Measurements from ENCODE around the gene AGTPBP1. TPM values are rescaled to one million over a fixed set of nuclear protein-coding genes. Genes with fewer than 3 reads are reported as not detected.
A peak's percentile ranks its signal among the peaks of the same experiment; 100 is the strongest.
"Not testable (repeated sequence)": the region's sequence is repeated elsewhere in the genome, so short reads cannot be mapped to it uniquely, and the experiment has no call there.

AGTPBP1 gene
- total RNA-seq, 1 experiment from 2014 or later, result 54.7 TPM

GRCh38 chr9:85741875-85742596 is at the start of gene AGTPBP1 (continued):
- TF ChIP-seq, protein P1, sequence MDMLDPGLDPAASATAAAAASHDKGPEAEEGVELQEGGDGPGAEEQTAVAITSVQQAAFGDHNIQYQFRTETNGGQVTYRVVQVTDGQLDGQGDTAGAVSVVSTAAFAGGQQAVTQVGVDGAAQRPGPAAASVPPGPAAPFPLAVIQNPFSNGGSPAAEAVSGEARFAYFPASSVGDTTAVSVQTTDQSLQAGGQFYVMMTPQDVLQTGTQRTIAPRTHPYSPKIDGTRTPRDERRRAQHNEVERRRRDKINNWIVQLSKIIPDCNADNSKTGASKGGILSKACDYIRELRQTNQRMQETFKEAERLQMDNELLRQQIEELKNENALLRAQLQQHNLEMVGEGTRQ (CRISPR knock-in tag; IDR thresholded peaks at IDR 0.05), result peak; percentile 83
- TF ChIP-seq, protein P2, sequence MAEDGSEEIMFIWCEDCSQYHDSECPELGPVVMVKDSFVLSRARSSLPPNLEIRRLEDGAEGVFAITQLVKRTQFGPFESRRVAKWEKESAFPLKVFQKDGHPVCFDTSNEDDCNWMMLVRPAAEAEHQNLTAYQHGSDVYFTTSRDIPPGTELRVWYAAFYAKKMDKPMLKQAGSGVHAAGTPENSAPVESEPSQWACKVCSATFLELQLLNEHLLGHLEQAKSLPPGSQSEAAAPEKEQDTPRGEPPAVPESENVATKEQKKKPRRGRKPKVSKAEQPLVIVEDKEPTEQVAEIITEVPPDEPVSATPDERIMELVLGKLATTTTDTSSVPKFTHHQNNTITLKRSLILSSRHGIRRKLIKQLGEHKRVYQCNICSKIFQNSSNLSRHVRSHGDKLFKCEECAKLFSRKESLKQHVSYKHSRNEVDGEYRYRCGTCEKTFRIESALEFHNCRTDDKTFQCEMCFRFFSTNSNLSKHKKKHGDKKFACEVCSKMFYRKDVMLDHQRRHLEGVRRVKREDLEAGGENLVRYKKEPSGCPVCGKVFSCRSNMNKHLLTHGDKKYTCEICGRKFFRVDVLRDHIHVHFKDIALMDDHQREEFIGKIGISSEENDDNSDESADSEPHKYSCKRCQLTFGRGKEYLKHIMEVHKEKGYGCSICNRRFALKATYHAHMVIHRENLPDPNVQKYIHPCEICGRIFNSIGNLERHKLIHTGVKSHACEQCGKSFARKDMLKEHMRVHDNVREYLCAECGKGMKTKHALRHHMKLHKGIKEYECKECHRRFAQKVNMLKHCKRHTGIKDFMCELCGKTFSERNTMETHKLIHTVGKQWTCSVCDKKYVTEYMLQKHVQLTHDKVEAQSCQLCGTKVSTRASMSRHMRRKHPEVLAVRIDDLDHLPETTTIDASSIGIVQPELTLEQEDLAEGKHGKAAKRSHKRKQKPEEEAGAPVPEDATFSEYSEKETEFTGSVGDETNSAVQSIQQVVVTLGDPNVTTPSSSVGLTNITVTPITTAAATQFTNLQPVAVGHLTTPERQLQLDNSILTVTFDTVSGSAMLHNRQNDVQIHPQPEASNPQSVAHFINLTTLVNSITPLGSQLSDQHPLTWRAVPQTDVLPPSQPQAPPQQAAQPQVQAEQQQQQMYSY (CRISPR knock-in tag; IDR thresholded peaks at IDR 0.05), result no peak
- TF ChIP-seq ESRRA (CRISPR knock-in tag; IDR thresholded peaks at IDR 0.05; ENCODE audit: borderline replicate concordance), result peak; percentile 59; the same call in 1 of the 2 replicates

DNA sequence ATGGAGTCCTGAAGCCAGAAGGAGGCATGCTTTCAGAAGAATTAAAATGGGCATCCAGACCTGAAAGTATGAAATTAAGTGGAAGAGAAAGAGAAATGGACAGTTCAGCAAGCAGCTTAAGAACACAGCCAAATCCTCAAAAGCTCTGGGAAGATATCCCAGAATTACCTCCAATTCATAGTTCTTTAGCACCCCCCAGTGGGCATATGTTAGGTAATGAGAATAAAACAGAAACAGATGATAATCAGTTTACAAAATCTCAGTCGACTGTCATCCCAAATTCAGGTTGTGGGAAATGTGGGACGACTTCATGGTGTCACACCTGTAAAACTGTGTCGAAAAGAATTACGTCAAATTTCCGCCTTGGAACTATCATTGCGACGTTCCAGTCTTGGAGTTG is 44.4 kb upstream of the AGTPBP1 start:
- H3K4me3 Mint-ChIP-seq; H3K4me1 Mint-ChIP-seq; POLR2A ChIA-PET; H3K27ac Mint-ChIP-seq; H3K27me3 Mint-ChIP-seq (ENCODE audit: low read depth); H3K36me3 Mint-ChIP-seq; H3K9me3 Mint-ChIP-seq; DNase-seq (ENCODE audit: low spot score): not testable (repeated sequence)
- ATAC-seq, result peak; percentile 58
- CTCF ChIA-PET, result interaction anchor here (1.5 kb wide), 1 partner anchor 88 kb away, joined by 6 read pairs; no protein-coding TSS in a partner anchor

DNA sequence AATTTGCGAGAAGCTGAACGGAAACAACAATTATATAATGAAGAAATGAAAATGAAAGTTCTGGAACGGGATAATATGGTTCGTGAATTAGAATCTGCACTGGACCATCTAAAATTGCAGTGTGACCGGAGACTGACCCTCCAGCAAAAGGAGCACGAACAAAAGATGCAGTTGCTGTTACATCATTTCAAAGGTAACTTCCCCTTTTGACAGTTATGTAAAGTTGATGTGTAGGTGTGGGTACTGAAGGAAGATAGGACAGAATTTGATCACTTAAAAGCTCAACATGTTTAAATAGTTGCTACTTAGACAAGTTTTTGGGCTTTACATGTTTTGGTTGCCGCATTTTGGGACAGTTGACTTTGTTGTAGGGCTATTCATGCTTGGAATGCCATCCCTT is 32.1 kb upstream of the AGTPBP1 start:
- H3K27ac Mint-ChIP-seq; H3K4me1 Mint-ChIP-seq; H3K27me3 Mint-ChIP-seq (ENCODE audit: low read depth); POLR2A ChIA-PET; H3K9me3 Mint-ChIP-seq; H3K36me3 Mint-ChIP-seq; ATAC-seq; DNase-seq (ENCODE audit: low spot score); CTCF ChIA-PET; H3K4me3 Mint-ChIP-seq: not testable (repeated sequence)

DNA sequence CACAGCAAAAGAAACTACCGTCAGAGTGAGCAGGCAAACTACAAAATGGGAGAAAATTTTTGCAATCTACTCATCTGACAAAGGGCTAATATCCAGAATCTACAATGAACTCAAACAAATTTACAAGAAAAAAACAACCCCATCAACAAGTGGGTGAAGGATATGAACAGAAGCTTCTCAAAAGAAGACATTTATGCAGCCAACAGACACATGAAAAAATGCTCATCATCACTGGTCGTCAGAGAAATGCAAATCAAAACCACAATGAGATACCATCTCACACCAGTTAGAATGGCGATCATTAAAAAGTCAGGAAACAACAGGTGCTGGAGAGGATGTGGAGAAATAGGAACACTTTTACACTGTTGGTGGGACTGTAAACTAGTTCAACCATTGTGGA is 20.0 kb upstream of the AGTPBP1 start:
- H3K27me3 Mint-ChIP-seq (ENCODE audit: low read depth), result peaks cover 18% of the 10 kb centered on the region
- CTCF ChIA-PET; DNase-seq (ENCODE audit: low spot score); H3K4me3 Mint-ChIP-seq; ATAC-seq; POLR2A ChIA-PET; H3K36me3 Mint-ChIP-seq; H3K27ac Mint-ChIP-seq; H3K9me3 Mint-ChIP-seq; H3K4me1 Mint-ChIP-seq: not testable (repeated sequence)

- ATAC-seq; H3K4me1 Mint-ChIP-seq; CTCF ChIA-PET; POLR2A ChIA-PET; H3K27ac Mint-ChIP-seq; H3K9me3 Mint-ChIP-seq; H3K4me3 Mint-ChIP-seq; H3K36me3 Mint-ChIP-seq; DNase-seq (ENCODE audit: low spot score): not testable (repeated sequence)
- H3K27me3 Mint-ChIP-seq (ENCODE audit: low read depth), result peaks cover 18% of the 10 kb centered on the region
Measured at GRCh38 chr9:85757716-85758115, 16.0 kb upstream of the AGTPBP1 start.

- peaks cover 18% of the 10 kb centered on the region for H3K27me3 Mint-ChIP-seq (ENCODE audit: low read depth)
- H3K9me3 Mint-ChIP-seq; DNase-seq (ENCODE audit: low spot score); H3K27ac Mint-ChIP-seq; H3K36me3 Mint-ChIP-seq; POLR2A ChIA-PET; ATAC-seq; CTCF ChIA-PET; H3K4me3 Mint-ChIP-seq; H3K4me1 Mint-ChIP-seq: not testable (repeated sequence)
Measured at GRCh38 chr9:85756216-85756615, 14.5 kb upstream of the AGTPBP1 start.

- Mint-ChIP-seq H3K4me3 (no peak overlapping the region), H3K27me3 (ENCODE audit: low read depth) (no peaks in the 10 kb centered on the region; the same call in 1 of the 2 replicates), H3K9me3 (no peaks in the 10 kb centered on the region), H3K27ac (no peak overlapping the region), H3K36me3 (no peaks in the 10 kb centered on the region), H3K4me1 (peaks cover 30% of the 10 kb centered on the region)
- ChIA-PET POLR2A (no interaction called here), CTCF (no interaction called here)
- ATAC-seq (no peak), DNase-seq (ENCODE audit: low spot score) (no peak)
- 0 out of 2 replicates have a peak, but pooled peaks have one; percentile 24 for TF ChIP-seq ZNF121 (CRISPR knock-in tag; IDR thresholded peaks at IDR 0.05)
- no peak for TF ChIP-seq NFYB (CRISPR knock-in tag; conservative IDR thresholded peaks at IDR 0.05; ENCODE audit: low read depth)
Measured at GRCh38 chr9:85746309-85746708, 4.6 kb upstream of the AGTPBP1 start.
